Smooth muscle cell (in vitro differentiated cells): ENCODE data around the gene PKDCC. TPM values are rescaled to one million over a fixed set of nuclear protein-coding genes. Genes with fewer than 3 reads are reported as not detected.
A peak's percentile ranks its signal among the peaks of the same experiment; 100 is the strongest.

Experiments
- DNase-seq: peaks from one replicate; lab custom pipeline; 2025; ENCODE audit not compliant: unreplicated experiment; lab: John Stamatoyannopoulos, UW
- H2AFZ ChIP-seq: fragments of 200-600 bp; sonication (generic); 2 replicates; pipeline ENCODE4 v1.6.0; 2016; ENCODE audit warnings: antibody characterized with exemption, low read depth, mild to moderate bottlenecking
- H3F3A ChIP-seq: fragments of 200-600 bp; sonication (generic); 2 replicates; pipeline ENCODE4 v1.6.0; 2017; ENCODE audit warnings: antibody characterized with exemption, low read depth
- H3K27ac ChIP-seq: fragments of 200-600 bp; sonication (generic); 2 replicates; pipeline ENCODE4 v1.5.1; 2016; ENCODE audit warnings: low read depth, mild to moderate bottlenecking
- H3K27me3 ChIP-seq: fragments of 200-600 bp; sonication (generic); 2 replicates; pipeline ENCODE4 v1.6.1; 2016; ENCODE audit warnings: low read depth, mild to moderate bottlenecking
- H3K36me3 ChIP-seq: fragments of 200-600 bp; sonication (generic); 2 replicates; pipeline ENCODE4 v1.5.1; 2016; ENCODE audit warnings: low read depth
- H3K4me1 ChIP-seq: fragments of 200-600 bp; sonication (generic); 2 replicates; pipeline ENCODE4 v1.5.1; 2016; ENCODE audit warnings: low read depth
- H3K4me2 ChIP-seq: fragments of 200-600 bp; sonication (generic); 2 replicates; pipeline ENCODE4 v1.6.0; 2016; ENCODE audit warnings: mild to moderate bottlenecking
- H3K4me3 ChIP-seq: fragments of 200-600 bp; sonication (generic); 2 replicates; pipeline ENCODE4 v1.5.1; 2016; ENCODE audit warnings: mild to moderate bottlenecking
- H3K79me2 ChIP-seq: fragments of 200-600 bp; sonication (generic); 2 replicates; pipeline ENCODE4 v1.6.0; 2016; ENCODE audit warnings: low read depth, mild to moderate bottlenecking
- H3K9ac ChIP-seq: fragments of 200-600 bp; sonication (generic); 2 replicates; pipeline ENCODE4 v1.6.0; 2016; ENCODE audit warnings: low read depth
- H3K9me3 ChIP-seq: fragments of 200-600 bp; sonication (generic); replicated peaks from 2 replicates; pipeline ENCODE4 v1.5.1; 2016; ENCODE audit warnings: low read depth
- H4K20me1 ChIP-seq: fragments of 200-600 bp; sonication (generic); 2 replicates; pipeline ENCODE4 v1.6.0; 2016; ENCODE audit warnings: low read depth
- WGBS: methylation state at CpG from one replicate; pipeline ENCODE4 v1.1.7; 2016; ENCODE audit warnings: low lambda C conversion rate; 5-methylcytosine and 5-hydroxymethylcytosine counted together
- polyA plus RNA-seq: library from polyadenylated mRNA; unstranded; fragments of >200 nt; fragmentation: Nextera tagmentation; extraction: Ambion mirVana; gene quantifications from 2 replicates; pipeline ENCODE4 v1.2.1, GENCODE V29; 2016
- total RNA-seq: library from RNA; depleted of rRNA; stranded (reverse); fragments of >200 nt; gene quantifications from 2 replicates; pipeline ENCODE4 v1.2.3, GENCODE V29; 2014
- TF ChIP-seq, protein P1 (sequence below): fragments of 200-600 bp; sonication (generic); IDR thresholded peaks from 2 replicates; pipeline ENCODE4 v1.5.1; 2017; ENCODE audit warnings: borderline replicate concordance, mild to moderate bottlenecking, antibody characterized with exemption; ENCODE audit not compliant: insufficient read depth, poor library complexity, severe bottlenecking

Gene PKDCC
- total and polyA plus RNA-seq, 2 experiments from 2014 or later, result 12.2 to 15.2 TPM

- no peaks in the 10 kb centered on the region for H3K9me3 ChIP-seq
- no peak overlapping the region for H2AFZ ChIP-seq
- no peak overlapping the region for H3K27ac ChIP-seq
- no peaks in the 10 kb centered on the region for H3K79me2 ChIP-seq
- peaks cover 5% of the 10 kb centered on the region for H3K4me1 ChIP-seq
- no peak overlapping the region for H3K9ac ChIP-seq
- no peaks in the 10 kb centered on the region for H3K27me3 ChIP-seq
- no peaks in the 10 kb centered on the region for H3K36me3 ChIP-seq
- H3F3A ChIP-seq, result peaks cover 9% of the 10 kb centered on the region
- 89% methylated on average over 1 of the region's 1 CpG for WGBS
- no peak for DNase-seq
- no peak overlapping the region for H3K4me2 ChIP-seq
- H3K4me3 ChIP-seq, result no peak overlapping the region
- no peaks in the 10 kb centered on the region for H4K20me1 ChIP-seq
- TF ChIP-seq, protein P1, sequence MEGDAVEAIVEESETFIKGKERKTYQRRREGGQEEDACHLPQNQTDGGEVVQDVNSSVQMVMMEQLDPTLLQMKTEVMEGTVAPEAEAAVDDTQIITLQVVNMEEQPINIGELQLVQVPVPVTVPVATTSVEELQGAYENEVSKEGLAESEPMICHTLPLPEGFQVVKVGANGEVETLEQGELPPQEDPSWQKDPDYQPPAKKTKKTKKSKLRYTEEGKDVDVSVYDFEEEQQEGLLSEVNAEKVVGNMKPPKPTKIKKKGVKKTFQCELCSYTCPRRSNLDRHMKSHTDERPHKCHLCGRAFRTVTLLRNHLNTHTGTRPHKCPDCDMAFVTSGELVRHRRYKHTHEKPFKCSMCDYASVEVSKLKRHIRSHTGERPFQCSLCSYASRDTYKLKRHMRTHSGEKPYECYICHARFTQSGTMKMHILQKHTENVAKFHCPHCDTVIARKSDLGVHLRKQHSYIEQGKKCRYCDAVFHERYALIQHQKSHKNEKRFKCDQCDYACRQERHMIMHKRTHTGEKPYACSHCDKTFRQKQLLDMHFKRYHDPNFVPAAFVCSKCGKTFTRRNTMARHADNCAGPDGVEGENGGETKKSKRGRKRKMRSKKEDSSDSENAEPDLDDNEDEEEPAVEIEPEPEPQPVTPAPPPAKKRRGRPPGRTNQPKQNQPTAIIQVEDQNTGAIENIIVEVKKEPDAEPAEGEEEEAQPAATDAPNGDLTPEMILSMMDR, result no peak
Observed at GRCh38 chr2:42012137-42012536, 35.7 kb upstream of the PKDCC start.

GRCh38 chr2:42012651-42013050 is 35.2 kb upstream of the PKDCC start:
- Histone ChIP-seq H3K27ac (no peak overlapping the region), H3K79me2 (no peaks in the 10 kb centered on the region), H3K4me2 (no peak overlapping the region), H3K36me3 (no peaks in the 10 kb centered on the region), H3K4me3 (no peak overlapping the region), H4K20me1 (no peaks in the 10 kb centered on the region), H3K9me3 (no peaks in the 10 kb centered on the region), H3K27me3 (no peaks in the 10 kb centered on the region), H3F3A (peaks cover 9% of the 10 kb centered on the region), H2AFZ (no peak overlapping the region), H3K4me1 (peaks cover 5% of the 10 kb centered on the region), H3K9ac (no peak overlapping the region)
- no peak for DNase-seq
- TF ChIP-seq, protein P1, result no peak

GRCh38 chr2:42013409-42013808 is 34.4 kb upstream of the PKDCC start:
- peaks cover 5% of the 10 kb centered on the region for H3K4me1 ChIP-seq
- TF ChIP-seq, protein P1, result no peak
- H3F3A ChIP-seq, result peaks cover 9% of the 10 kb centered on the region
- no peak overlapping the region for H3K27ac ChIP-seq
- H3K4me3 ChIP-seq, result no peak overlapping the region
- no peak overlapping the region for H3K4me2 ChIP-seq
- no peaks in the 10 kb centered on the region for H3K27me3 ChIP-seq
- WGBS, result 88% methylated on average over 2 of the region's 2 CpGs
- H2AFZ ChIP-seq, result no peak overlapping the region
- DNase-seq, result no peak
- no peaks in the 10 kb centered on the region for H4K20me1 ChIP-seq
- H3K9ac ChIP-seq, result no peak overlapping the region
- H3K36me3 ChIP-seq, result no peaks in the 10 kb centered on the region
- no peaks in the 10 kb centered on the region for H3K79me2 ChIP-seq
- no peaks in the 10 kb centered on the region for H3K9me3 ChIP-seq

- Histone ChIP-seq H4K20me1 (no peaks in the 10 kb centered on the region), H3K4me2 (peak overlapping the region; percentile 11), H3K4me3 (no peak overlapping the region), H3K27ac (no peak overlapping the region), H3F3A (no peaks in the 10 kb centered on the region), H2AFZ (no peak overlapping the region), H3K9me3 (no peaks in the 10 kb centered on the region), H3K4me1 (peaks cover 18% of the 10 kb centered on the region), H3K9ac (no peak overlapping the region), H3K79me2 (no peaks in the 10 kb centered on the region), H3K27me3 (no peaks in the 10 kb centered on the region), H3K36me3 (no peaks in the 10 kb centered on the region)
- TF ChIP-seq, protein P1, result no peak
- no peak for DNase-seq
- whole genome bisulfite sequencing, result 39% methylated on average over 4 of the region's 4 CpGs
Observed at GRCh38 chr2:42021464-42021863, 26.4 kb upstream of the PKDCC start.
